Esophagus squamous epithelium (tissue), 5 donors: ENCODE results near the gene NFIC. TPM values are rescaled to one million over a fixed set of nuclear protein-coding genes. Genes with fewer than 3 reads are reported as not detected.

Source experiments
- DNase-seq: peaks from one replicate; lab custom pipeline; 2025; lab: John Stamatoyannopoulos, UW
- H3K27ac ChIP-seq, 4 donors: fragments of 200-600 bp; sonication (generic); one replicate each; pipeline ENCODE4 v1.5.1; 2016 to 2019; ENCODE audit warnings: mild to moderate bottlenecking in 1 of 4
- H3K27me3 ChIP-seq, 4 donors: fragments of 200-600 bp; sonication (generic); 1 replicate in 3 of 4; 2 replicates in 1 of 4; pipeline versions ENCODE4 v1.5.1 to v1.6.0; 2017 to 2021; ENCODE audit warnings: antibody characterized with exemption in 1 of 4
- H3K36me3 ChIP-seq, 3 donors: fragments of 200-600 bp; sonication (generic); one replicate each; pipeline ENCODE4 v1.5.1; 2016 to 2019
- H3K4me1 ChIP-seq, 3 donors: fragments of 200-600 bp; sonication (generic); one replicate each; pipeline ENCODE4 v1.5.1; 2017 to 2019
- H3K4me3 ChIP-seq, 4 donors: fragments of 200-600 bp; sonication (generic); 1 replicate in 3 of 4; 2 replicates in 1 of 4; pipeline ENCODE4 v1.5.1; 2016 to 2019; ENCODE audit warnings: mild to moderate bottlenecking in 2 of 4, moderate library complexity in 1 of 4
- H3K9me3 ChIP-seq, 3 donors: fragments of 200-600 bp; sonication (generic); one replicate each; pipeline ENCODE4 v1.5.1; 2016 to 2019
- POLR2A ChIP-seq, 4 donors: fragments of 450-650 bp; IDR thresholded peaks; one replicate each; pipeline ENCODE4 v1.6.1; 2017; ENCODE audit warnings: antibody characterized with exemption in 4 of 4, mild to moderate bottlenecking in 4 of 4, moderate library complexity in 3 of 4
- WGBS, 2 donors: methylation state at CpG; one replicate each; pipeline ENCODE4 v1.1.5; 2018; 5-methylcytosine and 5-hydroxymethylcytosine counted together
- intact Hi-C: fragments of 100-400 bp; cut with DNase I; formaldehyde crosslinking; loops from one replicate; pipeline ENCODE4 v1.15.0; 2022
- total RNA-seq, 4 donors: library from RNA; depleted of rRNA; stranded (reverse); fragments of >200 nt; gene quantifications; one replicate each; pipeline ENCODE4 v1.1.0, GENCODE V29; 2016
- TF ChIP-seq, protein P1 (sequence below), 6 experiments: fragments of 450-650 bp in 4 of 6; fragments of 200-600 bp in 2 of 6; sonication (generic) in 2 of 6; IDR thresholded peaks; one replicate each; pipeline ENCODE4 v1.5.1; 2016 to 2019; ENCODE audit warnings: antibody characterized with exemption in 6 of 6, mild to moderate bottlenecking in 4 of 6, moderate library complexity in 4 of 6
- donor health status: DM: yes; HTN: yes; CAD: no.

NFIC gene
- total RNA-seq, 4 donors from 2014 or later: 40.8 to 80.9 (median 61.0) TPM

DNA sequence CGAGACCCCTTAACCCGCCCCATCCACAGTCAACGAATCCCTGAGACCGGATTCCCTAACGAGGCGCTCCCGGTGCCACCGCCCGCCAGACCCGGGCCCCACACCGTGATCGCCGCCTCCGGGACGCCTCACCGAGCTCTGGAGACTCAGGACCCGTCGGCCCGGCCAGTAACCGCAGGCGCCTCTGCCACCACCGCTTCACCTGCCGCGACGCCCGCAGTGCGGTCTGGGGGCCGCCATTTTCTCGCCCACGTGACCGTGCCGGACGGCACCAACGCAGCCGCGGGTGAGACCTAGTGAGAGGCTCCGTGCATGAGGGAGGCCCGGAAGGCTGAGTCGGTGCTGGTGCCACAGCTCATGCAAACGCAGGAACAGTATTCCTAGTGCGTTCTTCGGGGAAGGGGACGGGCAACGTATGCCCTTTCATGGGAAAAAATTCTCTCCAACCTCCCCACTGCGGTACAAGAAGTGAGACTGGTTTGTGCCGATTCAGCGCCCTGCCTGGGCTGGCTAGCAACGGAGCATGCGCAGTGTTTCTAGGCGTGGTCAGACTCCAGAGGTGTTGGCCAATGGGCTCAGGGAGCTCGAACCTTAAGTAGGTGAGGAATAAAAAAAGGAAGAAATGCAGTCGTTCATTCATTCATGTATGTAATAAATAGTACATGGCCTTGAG lies 134.2 kb downstream of the NFIC start, which contains the start of gene DOHH:
Gene DOHH (minus strand): TSS at position 246 of the 673 bp plus-strand sequence. CDS start 3,860 bp downstream, outside the sequence.
- DNase-seq: peak; percentile 63
- Histone ChIP-seq H3K4me3 (peak within 1 kb of the TSS; percentile 68 to 98 (median 86)), H3K27ac (peak within 1 kb of the TSS; percentile 86 to 96 (median 95)), H3K27me3 (no peaks in the 10 kb centered on the region), H3K36me3 (peaks cover 7 to 20% (median 11%) of the 10 kb centered on the region in 3 donors), H3K4me1 (peaks cover 3 to 37% (median 20%) of the 10 kb centered on the region in 3 donors), H3K9me3 (no peaks in the 10 kb centered on the region)
- TF ChIP-seq POLR2A (IDR thresholded peaks at IDR 0.05): peak in 2 of 4 donors; percentile 31 to 44
- TF ChIP-seq, protein P1, sequence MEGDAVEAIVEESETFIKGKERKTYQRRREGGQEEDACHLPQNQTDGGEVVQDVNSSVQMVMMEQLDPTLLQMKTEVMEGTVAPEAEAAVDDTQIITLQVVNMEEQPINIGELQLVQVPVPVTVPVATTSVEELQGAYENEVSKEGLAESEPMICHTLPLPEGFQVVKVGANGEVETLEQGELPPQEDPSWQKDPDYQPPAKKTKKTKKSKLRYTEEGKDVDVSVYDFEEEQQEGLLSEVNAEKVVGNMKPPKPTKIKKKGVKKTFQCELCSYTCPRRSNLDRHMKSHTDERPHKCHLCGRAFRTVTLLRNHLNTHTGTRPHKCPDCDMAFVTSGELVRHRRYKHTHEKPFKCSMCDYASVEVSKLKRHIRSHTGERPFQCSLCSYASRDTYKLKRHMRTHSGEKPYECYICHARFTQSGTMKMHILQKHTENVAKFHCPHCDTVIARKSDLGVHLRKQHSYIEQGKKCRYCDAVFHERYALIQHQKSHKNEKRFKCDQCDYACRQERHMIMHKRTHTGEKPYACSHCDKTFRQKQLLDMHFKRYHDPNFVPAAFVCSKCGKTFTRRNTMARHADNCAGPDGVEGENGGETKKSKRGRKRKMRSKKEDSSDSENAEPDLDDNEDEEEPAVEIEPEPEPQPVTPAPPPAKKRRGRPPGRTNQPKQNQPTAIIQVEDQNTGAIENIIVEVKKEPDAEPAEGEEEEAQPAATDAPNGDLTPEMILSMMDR (IDR thresholded peaks at IDR 0.05): peak in 2 of 6 experiments; percentile 3 to 12
- intact Hi-C loops: no loop called here
- 0 to 1% methylated on average over 20 to 23 of the region's 52 CpGs for WGBS, 2 donors

DNA sequence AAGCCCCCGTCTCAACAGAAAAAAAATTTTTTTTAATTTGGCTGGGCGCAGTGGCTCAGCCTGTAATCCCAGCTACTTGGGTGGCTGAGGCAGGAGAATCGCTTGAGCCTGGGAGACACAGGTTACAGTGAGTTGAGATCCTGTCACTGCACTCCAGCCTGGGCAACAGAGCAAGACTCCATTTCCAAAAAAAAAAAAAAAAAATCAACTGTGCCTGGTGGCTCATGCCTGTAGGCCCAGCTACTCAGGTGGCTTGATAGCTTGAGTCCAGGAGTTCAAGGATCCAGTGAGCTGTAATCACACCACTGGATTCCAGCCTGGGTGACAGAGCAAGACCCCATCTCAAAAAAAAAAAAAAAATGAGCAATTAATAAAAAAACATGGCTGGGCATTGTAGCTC lies 135.4 kb downstream of the NFIC start:
- no peak overlapping the region for H3K4me3 ChIP-seq
- no peak for DNase-seq
- TF ChIP-seq, protein P1 (IDR thresholded peaks at IDR 0.05): no peak
- TF ChIP-seq POLR2A (IDR thresholded peaks at IDR 0.05): no peak
- no peaks in the 10 kb centered on the region for H3K9me3 ChIP-seq
- no peaks in the 10 kb centered on the region for H3K27me3 ChIP-seq
- WGBS, 2 donors: 77 to 85% methylated on average over 3 of the region's 3 CpGs
- intact Hi-C loops: no loop called here
- H3K36me3 ChIP-seq: peaks cover 0 to 8% (median 0%) of the 10 kb centered on the region in 3 donors
- H3K4me1 ChIP-seq: peaks cover 5 to 40% (median 20%) of the 10 kb centered on the region in 3 donors
- H3K27ac ChIP-seq: no peak overlapping the region

DNA sequence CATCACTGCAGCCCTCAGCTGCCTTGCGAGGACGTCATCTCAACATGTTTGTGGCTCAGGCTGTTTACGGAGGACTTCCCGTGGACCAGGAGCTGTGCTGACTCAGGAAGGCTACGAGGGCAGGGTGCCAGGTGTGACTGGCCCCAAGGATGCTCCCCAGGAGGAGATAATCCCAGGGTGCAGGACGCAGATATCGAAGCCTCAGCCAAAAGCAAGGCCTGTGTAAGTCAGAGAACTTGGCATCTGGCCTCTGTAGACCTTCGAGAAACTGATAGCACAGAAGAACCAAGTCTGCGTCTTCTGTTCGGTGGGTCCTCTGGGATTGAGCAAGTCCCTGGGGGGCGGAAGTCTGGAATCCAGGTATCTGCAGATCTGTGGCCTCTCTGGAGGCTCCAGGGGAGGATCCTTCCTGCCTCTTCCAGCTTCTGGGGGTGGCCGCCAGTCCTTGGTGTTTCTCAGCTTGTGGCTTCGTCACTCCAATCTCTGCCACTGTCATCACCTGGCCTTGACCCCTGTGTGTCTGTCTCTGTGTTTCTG lies 136.7 kb downstream of the NFIC start:
- intact Hi-C loops: no loop called here
- DNase-seq: no peak
- H3K36me3 ChIP-seq: no peaks in the 10 kb centered on the region
- H3K4me3 ChIP-seq: no peak overlapping the region
- no peak overlapping the region for H3K27ac ChIP-seq
- no peak for TF ChIP-seq POLR2A (IDR thresholded peaks at IDR 0.05)
- TF ChIP-seq, protein P1 (IDR thresholded peaks at IDR 0.05): no peak
- no peaks in the 10 kb centered on the region for H3K9me3 ChIP-seq
- H3K27me3 ChIP-seq: no peaks in the 10 kb centered on the region
- peaks cover 11 to 53% (median 27%) of the 10 kb centered on the region in 3 donors for H3K4me1 ChIP-seq
- WGBS, 2 donors: 84 to 95% methylated on average over 6 to 10 of the region's 13 CpGs

DNA sequence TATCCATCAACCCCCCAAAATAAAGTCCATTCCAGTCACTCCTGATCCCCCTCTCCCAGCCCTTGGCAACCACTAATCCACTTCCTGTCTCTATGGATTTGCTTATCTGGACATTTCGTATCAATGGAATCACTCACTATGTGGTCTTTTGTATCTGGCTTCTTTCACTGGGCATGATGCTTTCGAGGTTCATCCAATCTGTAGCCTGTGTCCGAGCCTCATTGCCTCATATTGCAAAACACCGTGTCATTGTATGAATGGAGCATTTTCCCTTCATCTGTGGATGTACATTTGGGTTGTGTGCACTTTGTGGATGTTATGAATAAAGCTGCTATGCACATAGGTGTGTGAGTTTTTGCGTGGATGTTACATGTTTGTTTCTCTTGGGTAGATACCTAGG lies 138.4 kb downstream of the NFIC start:
- intact Hi-C loops: loop anchor here (5.0 kb wide), 1 partner anchor 63 kb away; no protein-coding TSS in a partner anchor
- H3K36me3 ChIP-seq: peaks cover 0 to 13% (median 0%) of the 10 kb centered on the region in 3 donors
- 76 to 90% methylated on average over 5 of the region's 5 CpGs for WGBS, 2 donors
- no peaks in the 10 kb centered on the region for H3K9me3 ChIP-seq
- H3K4me3 ChIP-seq: no peak overlapping the region
- peaks cover 11 to 55% (median 22%) of the 10 kb centered on the region in 3 donors for H3K4me1 ChIP-seq
- no peaks in the 10 kb centered on the region for H3K27me3 ChIP-seq
- TF ChIP-seq, protein P1 (IDR thresholded peaks at IDR 0.05): no peak
- TF ChIP-seq POLR2A (IDR thresholded peaks at IDR 0.05): no peak
- no peak for DNase-seq
- peak overlapping the region in 3 of 4 donors; percentile 94 to 98 (median 98) for H3K27ac ChIP-seq
